HCT116 (cell line): ENCODE measurements around the gene PLEKHO2. TPM values are rescaled to one million over a fixed set of nuclear protein-coding genes. Genes with fewer than 3 reads are reported as not detected.

ENCODE experiments used
- ATAC-seq: fragments of 200-7000 bp; cut with Tn5 transposase; 2 replicates; pipeline ENCODE4 v1.9.1; 2020; ENCODE audit warnings: mild to moderate bottlenecking, moderate library complexity
- BruUV-seq: library from RNA; stranded (reverse); fragments of 400-500 nt; replicated peaks from 2 replicates; lab custom pipeline; 2021; lab: Mats Ljungman, UMichigan
- CTCF ChIA-PET: fragments of 300-600 bp; sonication (Branson Sonifier 250); formaldehyde crosslinking; loops from one replicate; lab custom pipeline; 2021; ENCODE audit warnings: antibody characterized with exemption; lab: Charles Lee
- POLR2A ChIA-PET: fragments of 300-600, 350-600 bp; sonication (Branson Sonifier 250); formaldehyde crosslinking; loops from one replicate; lab custom pipeline; 2021; ENCODE audit warnings: antibody characterized with exemption; lab: Charles Lee
- RAD21 ChIA-PET, 2 experiments: fragments of 300-600 bp; sonication (Branson Sonifier 250); formaldehyde crosslinking; loops; one replicate each; lab custom pipeline; 2023; ENCODE audit warnings: low total read pairs in 2 of 2; ENCODE audit not compliant: uncharacterized antibody in 2 of 2, unreplicated experiment in 2 of 2, low non-redundant PET in 1 of 2; lab: Charles Lee
- DNase-seq: peaks from one replicate; pipeline ENCODE4 v3.0.0-alpha.2; 2010; ENCODE audit warnings: low read depth, low spot score
- H2AFZ ChIP-seq: fragments of 200-600 bp; shearing (Covaris generic), sonication (generic); 2 replicates; pipeline ENCODE4 v1.6.1; 2017; ENCODE audit warnings: low read depth, mixed run types, mixed read lengths, antibody characterized with exemption, low read length; ENCODE audit not compliant: poor library complexity, severe bottlenecking
- H3K27ac ChIP-seq: 2 replicates; pipeline ENCODE4 v1.5.1; 2012; ENCODE audit warnings: low read depth, low read length
- H3K27me3 ChIP-seq: fragments of 200-600 bp; sonication (generic); 2 replicates; pipeline ENCODE4 v1.6.1; 2016; ENCODE audit warnings: mixed run types, low read length, mixed read lengths; ENCODE audit not compliant: insufficient read depth
- H3K36me3 ChIP-seq, 2 experiments: fragments of 200-500 bp in 1 of 2; fragments of 200-600 bp in 1 of 2; sonication (Bioruptor generic) in 1 of 2; sonication (generic) in 1 of 2; 2 replicates each; pipeline versions ENCODE4 v1.5.1 to v1.6.1; 2014 to 2016; ENCODE audit warnings: low read length in 2 of 2, inconsistent platforms in 1 of 2, mixed read lengths in 1 of 2, mixed run types in 1 of 2; ENCODE audit not compliant: insufficient read depth in 2 of 2, control insufficient read depth in 1 of 2
- H3K4me1 ChIP-seq, 2 experiments: fragments of 200-600 bp in 1 of 2; sonication (generic) in 1 of 2; 2 replicates each; pipeline versions ENCODE4 v1.5.1 to v1.6.1; 2012 to 2017; ENCODE audit warnings: low read length in 2 of 2, inconsistent platforms in 1 of 2, mild to moderate bottlenecking in 1 of 2, mixed read lengths in 1 of 2, mixed run types in 1 of 2, moderate library complexity in 1 of 2; ENCODE audit not compliant: insufficient read depth in 2 of 2, control insufficient read depth in 1 of 2
- H3K4me2 ChIP-seq: fragments of 200-600 bp; sonication (generic); 2 replicates; pipeline ENCODE4 v1.6.1; 2017; ENCODE audit warnings: mixed run types, low read length, mixed read lengths
- H3K4me3 ChIP-seq, 2 experiments: fragments of 200-600 bp in 1 of 2; sonication (generic) in 1 of 2; replicated peaks in 1 of 2; 2 replicates each; pipeline ENCODE4 v1.5.1; 2011 to 2016; ENCODE audit warnings: low read length in 2 of 2, control low read depth in 1 of 2, low read depth in 1 of 2, mild to moderate bottlenecking in 1 of 2, mixed read lengths in 1 of 2, mixed run types in 1 of 2
- H3K79me2 ChIP-seq: fragments of 200-600 bp; sonication (generic); 2 replicates; pipeline ENCODE4 v1.6.1; 2017; ENCODE audit warnings: mild to moderate bottlenecking, mixed run types, low read length, moderate library complexity, mixed read lengths; ENCODE audit not compliant: insufficient read depth
- H3K9ac ChIP-seq: fragments of 200-600 bp; sonication (generic); 2 replicates; pipeline ENCODE4 v1.6.1; 2016; ENCODE audit warnings: low read length, mixed read lengths
- H3K9me2 ChIP-seq: fragments of 200-600 bp; sonication (generic), shearing (Covaris generic); 2 replicates; pipeline ENCODE4 v1.6.1; 2017; ENCODE audit warnings: mixed run types, mild to moderate bottlenecking, moderate library complexity; ENCODE audit not compliant: insufficient read depth
- H3K9me3 ChIP-seq, 2 experiments: fragments of 200-500 bp in 1 of 2; fragments of 200-600 bp in 1 of 2; sonication (Bioruptor generic) in 1 of 2; sonication (generic) in 1 of 2; 2 replicates each; pipeline ENCODE4 v1.6.1; 2014 to 2017; ENCODE audit warnings: low read length in 2 of 2, mixed read lengths in 2 of 2, inconsistent platforms in 1 of 2, low read depth in 1 of 2, mild to moderate bottlenecking in 1 of 2, mixed run types in 1 of 2, moderate library complexity in 1 of 2; ENCODE audit not compliant: control insufficient read depth in 1 of 2, insufficient read depth in 1 of 2
- H4K20me1 ChIP-seq: fragments of 200-600 bp; sonication (generic), shearing (Covaris generic); 2 replicates; pipeline ENCODE4 v1.6.1; 2017; ENCODE audit warnings: mixed run types, mild to moderate bottlenecking, moderate library complexity; ENCODE audit not compliant: insufficient read depth
- ATF3 ChIP-seq: IDR thresholded peaks from 2 replicates; pipeline ENCODE4 v1.6.1; 2012
- CBX3 ChIP-seq: IDR thresholded peaks from 2 replicates; pipeline ENCODE4 v1.6.1; 2012; ENCODE audit warnings: low read depth
- CEBPB ChIP-seq: IDR thresholded peaks from 2 replicates; pipeline ENCODE4 v1.6.1; 2012; ENCODE audit warnings: low read depth
- EGR1 ChIP-seq: IDR thresholded peaks from 2 replicates; pipeline ENCODE4 v1.6.1; 2012; ENCODE audit warnings: low read depth
- EZH2phosphoT487 ChIP-seq: fragments of 200-600 bp; IDR thresholded peaks from 2 replicates; pipeline ENCODE4 v1.6.1; 2018; ENCODE audit warnings: antibody characterized with exemption, borderline replicate concordance
- FOSL1 ChIP-seq: IDR thresholded peaks from 2 replicates; pipeline ENCODE4 v1.6.1; 2012; ENCODE audit warnings: low read depth
- JUND ChIP-seq: IDR thresholded peaks from 2 replicates; pipeline ENCODE4 v1.6.1; 2012
- MAX ChIP-seq: IDR thresholded peaks from 2 replicates; pipeline ENCODE4 v1.6.1; 2012
- POLR2AphosphoS5 ChIP-seq: IDR thresholded peaks from 2 replicates; pipeline ENCODE4 v1.6.1; 2011; ENCODE audit warnings: mild to moderate bottlenecking, low read depth, low read length, moderate library complexity
- RAD21 ChIP-seq: IDR thresholded peaks from 2 replicates; pipeline ENCODE4 v1.6.1; 2012; ENCODE audit warnings: low read depth, mild to moderate bottlenecking
- SIN3A ChIP-seq: IDR thresholded peaks from 2 replicates; pipeline ENCODE4 v1.6.1; 2012; ENCODE audit warnings: low read depth
- SRF ChIP-seq: IDR thresholded peaks from 2 replicates; pipeline ENCODE4 v1.6.1; 2012; ENCODE audit warnings: low read depth
- TCF7L2 ChIP-seq: IDR thresholded peaks from 2 replicates; pipeline ENCODE4 v1.7.0; 2011; ENCODE audit warnings: borderline replicate concordance, inconsistent platforms; ENCODE audit not compliant: insufficient read depth, insufficient read length; ENCODE audit errors: extremely low read depth
- YY1 ChIP-seq: IDR thresholded peaks from 2 replicates; pipeline ENCODE4 v1.6.1; 2011; ENCODE audit warnings: low read length, low read depth, moderate library complexity, mild to moderate bottlenecking; ENCODE audit not compliant: insufficient replicate concordance; ENCODE audit errors: extremely low read depth
- ZFX ChIP-seq: fragments of 450-650 bp; IDR thresholded peaks from 2 replicates; pipeline ENCODE4 v1.6.1; 2017
- ZNF274 ChIP-seq: fragments of 200-500 bp; sonication (Bioruptor generic); IDR thresholded peaks from 2 replicates; pipeline ENCODE4 v1.6.1; 2014; ENCODE audit warnings: mild to moderate bottlenecking, low read depth, low read length, inconsistent platforms
- intact Hi-C: fragments of 100-400 bp; cut with micrococcal nuclease; formaldehyde crosslinking; loops from 2 replicates; pipeline ENCODE4 v1.10.0; 2022
- total RNA-seq: library from RNA; stranded (reverse); gene quantifications from one replicate; pipeline ENCODE4 v1.2.1, GENCODE V29; 2021; ENCODE audit not compliant: unreplicated experiment

The PLEKHO2 gene
- total RNA-seq, 1 experiment from 2014 or later, result 8.0 TPM

- Histone ChIP-seq H4K20me1 (no peaks in the 10 kb centered on the region), H3K4me2 (no peak overlapping the region), H3K4me3 (no peak overlapping the region), H3K27me3 (no peaks in the 10 kb centered on the region), H3K4me1 (no peaks in the 10 kb centered on the region), H3K36me3 (no peaks in the 10 kb centered on the region; a peak in 1 of 4 replicates), H2AFZ (no peak overlapping the region), H3K9ac (no peak overlapping the region), H3K79me2 (no peaks in the 10 kb centered on the region), H3K27ac (no peak overlapping the region), H3K9me2 (no peaks in the 10 kb centered on the region), H3K9me3 (no peaks in the 10 kb centered on the region)
- no peak for DNase-seq
- RAD21 ChIA-PET, result no interaction called here
- CTCF ChIA-PET, result no interaction called here
- BruUV-seq, result no TSS peak
- intact Hi-C loops, result no loop called here
- TF ChIP-seq EGR1, result no peak
- no peak for TF ChIP-seq POLR2AphosphoS5
- no peak for TF ChIP-seq ATF3
- TF ChIP-seq MAX, result no peak
- TF ChIP-seq TCF7L2, result no peak
- no peak for TF ChIP-seq RAD21
- no peak for TF ChIP-seq ZNF274
- no peak for TF ChIP-seq SIN3A
- no peak for TF ChIP-seq EZH2phosphoT487
- no peak for TF ChIP-seq FOSL1
- no peak for TF ChIP-seq CBX3
- TF ChIP-seq CEBPB, result no peak
- TF ChIP-seq SRF, result no peak
- no peak for TF ChIP-seq ZFX
- TF ChIP-seq YY1, result no peak
- TF ChIP-seq JUND, result no peak
- POLR2A ChIA-PET, result no interaction called here
- no peak for ATAC-seq
These were observed 28.6 kb downstream of the PLEKHO2 start for GRCh38 chr15:64870353-64870752.
